T-helper 2 cell treated with Interferon-gamma antibody and Interleukin-4, amounts not matched to agents 100 ng/mL and 5 ng/mL, for 36 hours (primary cell): ENCODE data around the gene PLAU. TPM values are rescaled to one million over a fixed set of nuclear protein-coding genes. Genes with fewer than 3 reads are reported as not detected.
"Not testable (repeated sequence)": the region's sequence is repeated elsewhere in the genome, so short reads cannot be mapped to it uniquely, and the experiment has no call there.

ENCODE experiments used
- intact Hi-C: fragments of 100-400 bp; cut with micrococcal nuclease; formaldehyde crosslinking; loops from one replicate; pipeline ENCODE4 v1.15.1; 2023
- total RNA-seq: library from RNA; stranded (reverse); gene quantifications from 2 replicates; pipeline ENCODE4 v1.2.3, GENCODE V29; 2022

Gene PLAU
- total RNA-seq, 1 donor from 2014 or later = 4.5 TPM

GRCh38 chr10:73946253-73947145, 35.6 kb downstream of the PLAU start:
- intact Hi-C loops = no loop called here

GRCh38 chr10:73948947-73949633, 38.2 kb downstream of the PLAU start:
- intact Hi-C loops = no loop called here

- intact Hi-C loops = no loop called here
Observed at GRCh38 chr10:73950155-73950948, 39.4 kb downstream of the PLAU start.

- intact Hi-C loops = no loop called here
Observed at GRCh38 chr10:73953665-73954064, 42.7 kb downstream of the PLAU start.

GRCh38 chr10:73954737-73955136, 43.8 kb downstream of the PLAU start:
- intact Hi-C loops = loop anchor here (5.0 kb wide), 1 partner anchor 67 kb away; no protein-coding TSS in a partner anchor

- intact Hi-C loops = loop anchor here (1.0 to 5.0 kb wide), 6 partner anchors 19 to 101 kb away; partner anchors contain the start of gene VCL
Observed at GRCh38 chr10:73955719-73956118, 44.8 kb downstream of the PLAU start.

GRCh38 chr10:73956476-73957359, 45.8 kb downstream of the PLAU start:
- intact Hi-C loops = loop anchor here (1.0 to 5.0 kb wide), 6 partner anchors 18 to 100 kb away; partner anchors contain the start of gene VCL

GRCh38 chr10:73959484-73960243, 48.7 kb downstream of the PLAU start:
- intact Hi-C loops = loop anchor here (5.0 kb wide), 1 partner anchor 72 kb away; no protein-coding TSS in a partner anchor

GRCh38 chr10:73962386-73962785, 51.5 kb downstream of the PLAU start:
- intact Hi-C loops = no loop called here

- intact Hi-C loops = not testable (repeated sequence)
Observed at GRCh38 chr10:73963533-73963932, 52.6 kb downstream of the PLAU start.

GRCh38 chr10:73964743-73965142, 53.8 kb downstream of the PLAU start:
- intact Hi-C loops = no loop called here

GRCh38 chr10:73965267-73965889, 54.4 kb downstream of the PLAU start:
- intact Hi-C loops = not testable (repeated sequence)

GRCh38 chr10:73965890-73966768, 55.2 kb downstream of the PLAU start:
- intact Hi-C loops = no loop called here

- intact Hi-C loops = no loop called here
Observed at GRCh38 chr10:73967022-73967429, 56.1 kb downstream of the PLAU start.
